Mesothelial cell of epicardium (in vitro differentiated cells): ENCODE results near the gene LMCD1. TPM values are rescaled to one million over a fixed set of nuclear protein-coding genes. Genes with fewer than 3 reads are reported as not detected.

Experiments used
- DNase-seq, 2 experiments: peaks; one replicate each; pipeline ENCODE4 v3.0.0; 2021; ENCODE audit warnings: low spot score in 2 of 2; ENCODE audit not compliant: unreplicated experiment in 2 of 2
- H3K27ac Mint-ChIP-seq: 2 replicates; pipeline ENCODE4 v1.8.0; 2021; ENCODE audit warnings: mixed read lengths
- H3K27me3 Mint-ChIP-seq: 2 replicates; pipeline ENCODE4 v1.8.0; 2021; ENCODE audit warnings: low read depth, mixed read lengths
- H3K36me3 Mint-ChIP-seq: 2 replicates; pipeline ENCODE4 v1.8.0; 2021; ENCODE audit warnings: mixed read lengths
- H3K4me1 Mint-ChIP-seq: 2 replicates; pipeline ENCODE4 v1.8.0; 2021; ENCODE audit warnings: mixed read lengths
- H3K4me3 Mint-ChIP-seq: 2 replicates; pipeline ENCODE4 v1.8.0; 2021; ENCODE audit warnings: mild to moderate bottlenecking, moderate library complexity, mixed read lengths
- H3K9me3 Mint-ChIP-seq: 2 replicates; pipeline ENCODE4 v1.8.0; 2021; ENCODE audit warnings: mixed read lengths
- CTCF ChIP-seq: fragments of 200-600 bp; sonication (generic); IDR thresholded peaks from one replicate; pipeline ENCODE4 v1.5.0; 2021; ENCODE audit warnings: antibody characterized with exemption; ENCODE audit not compliant: unreplicated experiment
- total RNA-seq: library from RNA; stranded (reverse); gene quantifications from 3 replicates; pipeline ENCODE4 v1.2.1, GENCODE V29; 2021

Gene LMCD1
- total RNA-seq, 1 donor from 2014 or later, result 20.8 TPM

DNA sequence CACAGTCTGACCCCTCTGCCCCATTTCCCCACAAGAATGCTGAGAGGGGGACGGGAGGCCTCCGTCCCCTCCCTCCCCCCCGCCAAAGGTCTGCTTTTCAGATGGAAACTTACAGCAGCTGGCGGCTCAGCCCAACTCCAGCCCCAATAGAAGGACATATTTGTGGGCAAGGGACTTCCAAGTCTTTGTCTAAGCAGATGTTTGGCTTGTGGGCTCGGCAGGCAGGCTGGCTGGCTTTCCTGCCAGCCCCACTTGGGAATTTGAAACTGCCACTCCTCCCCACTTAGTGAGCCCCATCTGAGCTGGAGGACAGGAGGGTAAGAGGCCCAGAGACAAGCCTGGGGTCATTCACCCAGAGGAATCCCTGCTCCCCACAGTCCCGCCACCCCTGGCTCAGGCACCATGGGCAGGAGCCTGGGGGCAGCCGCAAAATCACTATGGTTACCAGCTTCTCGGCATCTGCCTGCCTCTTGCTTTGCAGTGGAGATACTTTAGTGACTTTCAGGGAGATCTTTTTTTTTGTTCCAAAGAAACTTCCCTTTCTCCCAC, 53.6 kb downstream of the LMCD1 start:
- Mint-ChIP-seq H3K4me1 (peaks cover 18% of the 10 kb centered on the region), H3K27me3 (no peaks in the 10 kb centered on the region), H3K27ac (peak overlapping the region; percentile 61), H3K36me3 (peaks cover 7% of the 10 kb centered on the region), H3K4me3 (no peak overlapping the region), H3K9me3 (no peaks in the 10 kb centered on the region)
- no peak for TF ChIP-seq CTCF
- DNase-seq, result no peak

DNA sequence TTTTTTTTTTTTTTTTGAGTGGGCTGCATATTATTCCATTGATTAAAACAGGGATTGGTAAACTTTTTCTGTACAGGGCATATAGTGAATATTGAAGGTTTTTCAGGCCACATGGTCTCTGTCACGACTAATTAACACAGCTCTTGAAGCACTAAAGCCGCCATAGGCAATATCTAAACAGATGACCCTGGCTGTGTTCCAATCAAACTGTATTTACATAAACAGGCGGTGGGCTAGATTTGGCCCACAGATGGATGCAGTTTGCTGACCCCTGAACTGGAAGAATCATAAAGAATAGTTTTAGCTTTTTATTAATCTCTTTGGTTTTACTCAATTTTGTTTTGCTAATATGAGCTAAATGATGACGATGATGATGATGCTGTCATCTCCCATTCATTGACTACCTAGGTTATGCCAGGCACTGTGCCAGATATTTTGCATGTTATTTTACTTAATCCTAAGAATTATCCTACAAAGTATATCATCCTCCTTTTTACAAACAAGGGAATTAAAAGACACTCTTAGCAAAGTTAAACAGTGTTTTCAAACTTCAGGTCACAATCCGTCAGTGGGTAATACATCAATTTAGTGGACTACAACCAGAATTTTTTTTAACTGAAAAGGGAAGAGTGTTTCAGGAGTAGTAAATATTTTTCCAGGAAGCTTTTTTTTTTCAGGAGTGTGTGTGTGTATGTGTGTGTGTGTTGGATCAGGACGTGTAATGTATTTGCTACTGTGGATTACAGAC, 54.3 kb downstream of the LMCD1 start:
- DNase-seq, result no peak
- Mint-ChIP-seq H3K27me3 (no peaks in the 10 kb centered on the region), H3K36me3 (peaks cover 3% of the 10 kb centered on the region), H3K27ac (peak overlapping the region; percentile 61), H3K9me3 (no peaks in the 10 kb centered on the region), H3K4me3 (no peak overlapping the region), H3K4me1 (peaks cover 18% of the 10 kb centered on the region)
- TF ChIP-seq CTCF, result no peak

DNA sequence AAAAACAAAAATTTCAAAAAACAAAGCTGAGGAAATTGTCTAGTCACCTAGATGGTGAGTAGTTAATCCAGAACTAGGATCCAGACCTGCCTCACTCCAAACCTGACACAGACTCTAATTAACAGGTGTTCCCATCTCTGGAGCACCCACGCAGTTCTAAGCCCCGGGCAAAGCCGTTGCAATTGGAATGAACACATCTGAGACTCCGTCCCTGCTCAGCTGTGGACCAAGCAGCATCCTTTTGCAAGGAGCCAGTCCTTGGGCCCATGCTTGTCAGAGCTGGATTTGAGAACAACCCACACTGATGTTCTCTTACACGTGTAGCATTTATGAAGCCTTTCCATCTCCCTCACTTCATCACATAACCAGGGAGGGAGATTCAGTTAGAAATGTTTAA, 54.8 kb downstream of the LMCD1 start:
- Mint-ChIP-seq H3K4me1 (peaks cover 18% of the 10 kb centered on the region), H3K36me3 (peaks cover 3% of the 10 kb centered on the region), H3K4me3 (no peak overlapping the region), H3K27me3 (no peaks in the 10 kb centered on the region), H3K27ac (peak overlapping the region; percentile 56), H3K9me3 (no peaks in the 10 kb centered on the region)
- no peak for DNase-seq
- no peak for TF ChIP-seq CTCF

DNA sequence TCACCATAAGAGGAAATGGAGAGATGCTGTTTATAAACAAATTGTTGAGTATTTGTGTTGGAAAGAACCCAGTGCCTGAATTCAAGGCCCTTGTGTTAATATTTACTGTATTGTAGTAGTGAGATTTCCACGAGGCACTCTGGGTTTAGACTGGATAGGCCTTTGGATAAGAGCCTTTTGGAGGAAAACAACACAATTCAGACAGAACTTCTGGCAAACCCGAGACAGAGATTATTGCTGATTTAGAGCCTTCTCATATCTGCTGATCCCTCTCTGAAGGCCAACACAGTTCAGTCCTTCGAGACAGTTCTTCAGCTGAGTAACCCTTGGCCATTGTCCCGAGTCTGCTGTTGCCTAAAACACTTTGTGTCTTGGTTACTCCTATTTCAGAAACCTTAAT, 55.7 kb downstream of the LMCD1 start:
- Mint-ChIP-seq H3K4me3 (no peak overlapping the region), H3K4me1 (peaks cover 18% of the 10 kb centered on the region), H3K9me3 (no peaks in the 10 kb centered on the region), H3K27me3 (no peaks in the 10 kb centered on the region), H3K27ac (no peak overlapping the region), H3K36me3 (peaks cover 3% of the 10 kb centered on the region)
- no peak for DNase-seq
- no peak for TF ChIP-seq CTCF

- Mint-ChIP-seq H3K4me3 (no peak overlapping the region), H3K27me3 (no peaks in the 10 kb centered on the region), H3K9me3 (no peaks in the 10 kb centered on the region), H3K36me3 (peaks cover 5% of the 10 kb centered on the region), H3K4me1 (peaks cover 18% of the 10 kb centered on the region), H3K27ac (no peak overlapping the region)
- TF ChIP-seq CTCF, result no peak
- DNase-seq, result no peak
Observed at GRCh38 chr3:8558645-8559044, 57.0 kb downstream of the LMCD1 start.
